SK-N-MC (cell line): ENCODE measurements around the gene ZNF521.

ENCODE experiments used
- DNase-seq: peaks from one replicate; pipeline ENCODE4 v3.0.0-alpha.2; 2011; ENCODE audit warnings: low read depth, low spot score
- H3K27ac ChIP-seq: fragments of 200-600 bp; sonication (generic); 2 replicates; pipeline ENCODE4 v1.5.1; 2016; ENCODE audit warnings: mixed run types
- H3K36me3 ChIP-seq: fragments of 200-600 bp; sonication (generic); 2 replicates; pipeline ENCODE4 v1.6.1; 2017; ENCODE audit warnings: antibody characterized with exemption, low read length, mixed read lengths; ENCODE audit not compliant: insufficient read depth
- H3K4me3 ChIP-seq: fragments of 200-600 bp; sonication (generic); 2 replicates; pipeline ENCODE4 v1.5.1; 2016
- H3K9ac ChIP-seq: fragments of 200-600 bp; sonication (generic); 2 replicates; pipeline ENCODE4 v1.8.0; 2017; ENCODE audit warnings: mixed run types, mixed read lengths; ENCODE audit not compliant: insufficient read length
- H3K9me3 ChIP-seq: fragments of 200-600 bp; sonication (generic); 2 replicates; pipeline ENCODE4 v1.6.1; 2017; ENCODE audit warnings: low read depth, mild to moderate bottlenecking, antibody characterized with exemption, low read length, moderate library complexity, mixed read lengths
- EZH2 ChIP-seq: fragments of 200-600 bp; sonication (generic); IDR thresholded peaks from one replicate; pipeline ENCODE4 v1.6.1; 2017; ENCODE audit warnings: antibody characterized with exemption
- FOXP2 ChIP-seq: optimal IDR thresholded peaks from 2 replicates; pipeline ENCODE3; 2011; ENCODE audit warnings: mild to moderate bottlenecking, moderate library complexity; ENCODE audit not compliant: insufficient read depth; ENCODE audit errors: extremely low read length, control extremely low read depth
- POLR2AphosphoS5 ChIP-seq: IDR thresholded peaks from 2 replicates; pipeline ENCODE4 v1.6.1; 2012; ENCODE audit warnings: mild to moderate bottlenecking, low read depth, low read length, borderline replicate concordance

The ZNF521 gene

DNA sequence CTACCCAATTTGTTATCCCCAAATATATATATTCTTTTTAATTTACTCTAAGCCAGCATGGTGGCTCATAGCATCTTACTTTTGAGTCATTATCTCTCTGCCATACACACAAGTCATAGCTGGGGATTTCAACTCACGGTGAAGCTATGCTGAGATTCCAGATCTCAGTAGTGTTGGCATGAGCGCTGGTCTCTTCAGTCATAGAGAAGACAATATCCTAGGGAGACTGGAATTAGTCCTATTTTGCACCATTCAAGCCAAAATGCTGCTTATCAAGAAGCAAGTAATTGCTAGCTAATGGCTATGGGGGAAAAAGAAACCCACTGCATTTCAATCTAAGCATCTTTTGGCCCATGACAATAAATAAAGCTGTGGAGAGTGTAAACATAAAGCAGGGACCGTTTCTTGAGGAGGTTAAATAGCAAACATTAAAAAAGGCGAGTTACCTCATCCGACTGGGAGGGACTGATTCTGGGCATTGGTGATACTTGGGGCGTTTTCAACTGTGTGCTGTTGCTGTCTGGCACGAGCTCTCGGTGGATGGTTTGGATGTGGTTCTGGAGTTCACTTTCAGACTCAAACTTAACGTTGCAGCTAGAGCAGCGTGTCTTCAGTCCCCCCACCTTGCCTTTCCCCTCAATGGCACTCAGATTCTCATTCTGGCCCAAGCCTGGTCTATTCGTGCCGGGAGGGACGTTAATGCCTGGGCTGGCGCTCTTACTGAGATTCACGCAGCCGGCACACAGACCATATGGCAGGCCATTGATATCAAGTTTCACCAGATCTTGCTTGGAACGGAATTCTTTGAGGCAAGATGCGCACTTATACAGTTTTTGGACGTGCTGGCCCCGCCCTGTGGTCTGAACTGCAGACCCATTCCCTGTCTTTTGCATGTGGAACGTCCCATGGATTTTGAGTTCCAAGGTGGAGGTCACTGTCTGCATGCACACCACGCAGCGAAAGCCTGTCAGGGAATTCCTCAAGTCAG is 127.8 kb downstream of the ZNF521 start:
- Histone ChIP-seq H3K9ac (no peak overlapping the region), H3K36me3 (no peaks in the 10 kb centered on the region), H3K27ac (no peak overlapping the region), H3K9me3 (no peaks in the 10 kb centered on the region), H3K4me3 (no peak overlapping the region)
- no peak for DNase-seq
- no peak for TF ChIP-seq EZH2
- no peak for TF ChIP-seq FOXP2
- no peak for TF ChIP-seq POLR2AphosphoS5

DNA sequence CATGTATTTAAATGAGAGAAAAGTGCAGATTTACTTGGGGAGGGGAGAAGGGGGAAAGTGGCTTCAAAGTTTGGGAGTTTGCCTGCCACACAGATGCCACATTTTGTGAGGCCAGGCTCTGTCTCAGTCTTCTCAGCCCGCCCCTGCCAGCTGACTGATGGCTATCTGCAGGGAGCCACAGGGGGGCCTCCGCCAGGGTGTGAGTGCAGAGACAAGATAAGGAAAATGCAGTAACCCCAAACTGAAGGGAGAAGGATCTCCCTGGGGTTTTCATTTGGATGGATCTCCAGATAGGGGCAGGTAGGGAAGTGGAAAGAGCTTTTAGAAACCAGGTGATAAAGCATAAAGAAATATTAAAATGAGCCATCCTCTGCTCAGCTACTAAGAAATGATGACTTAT is 128.8 kb downstream of the ZNF521 start:
- Histone ChIP-seq H3K9me3 (no peaks in the 10 kb centered on the region), H3K36me3 (no peaks in the 10 kb centered on the region), H3K4me3 (no peak overlapping the region), H3K27ac (no peak overlapping the region), H3K9ac (no peak overlapping the region)
- no peak for TF ChIP-seq POLR2AphosphoS5
- no peak for TF ChIP-seq EZH2
- no peak for TF ChIP-seq FOXP2
- DNase-seq = no peak

DNA sequence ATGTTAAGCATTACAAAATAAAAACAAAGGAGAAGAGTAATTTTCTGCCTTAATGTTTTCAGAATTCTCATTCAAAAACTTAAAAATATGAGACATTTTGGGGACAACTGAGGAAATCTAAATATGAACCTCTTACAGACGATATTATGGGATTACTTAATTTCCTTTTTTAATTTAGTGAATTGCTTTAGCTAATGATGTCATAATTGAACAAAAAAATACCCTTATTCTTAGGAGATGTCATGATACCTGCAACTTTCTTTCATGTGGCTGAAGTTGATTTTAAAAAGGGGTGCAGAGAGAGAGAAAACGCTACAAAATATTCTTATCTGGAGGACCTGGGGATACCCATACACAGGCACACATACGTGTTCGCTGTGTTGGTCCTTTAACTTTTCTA is 129.3 kb downstream of the ZNF521 start:
- no peaks in the 10 kb centered on the region for H3K36me3 ChIP-seq
- DNase-seq = no peak
- no peak overlapping the region for H3K9ac ChIP-seq
- H3K27ac ChIP-seq = no peak overlapping the region
- no peaks in the 10 kb centered on the region for H3K9me3 ChIP-seq
- no peak overlapping the region for H3K4me3 ChIP-seq
- TF ChIP-seq FOXP2 (no peak), POLR2AphosphoS5 (no peak), EZH2 (no peak)

GRCh38 chr18:25210622-25211021 is 141.3 kb downstream of the ZNF521 start:
- H3K36me3 ChIP-seq = no peaks in the 10 kb centered on the region
- DNase-seq = no peak
- H3K9ac ChIP-seq = no peak overlapping the region
- no peak overlapping the region for H3K27ac ChIP-seq
- no peak overlapping the region for H3K4me3 ChIP-seq
- no peaks in the 10 kb centered on the region for H3K9me3 ChIP-seq
- TF ChIP-seq FOXP2 (no peak), POLR2AphosphoS5 (no peak), EZH2 (no peak)

DNA sequence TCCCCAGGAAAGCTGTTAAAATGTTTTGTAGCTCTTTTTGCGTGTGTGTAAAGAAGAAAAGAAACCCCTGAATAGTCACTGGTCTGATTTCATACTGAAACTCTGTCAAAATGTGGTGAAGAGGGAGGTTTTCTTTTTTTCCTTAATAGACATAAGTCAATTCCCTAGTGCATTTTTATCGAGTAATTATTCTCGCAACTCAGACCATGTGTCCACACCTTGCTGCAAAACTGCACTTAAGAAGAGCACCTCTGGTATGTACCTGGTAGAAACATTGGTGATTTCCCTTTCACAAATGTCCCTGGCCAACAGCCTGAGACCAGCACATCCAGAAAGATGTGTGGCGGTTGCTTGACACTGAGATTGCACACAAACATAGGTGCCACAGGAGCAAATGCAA is 159.9 kb downstream of the ZNF521 start:
- TF ChIP-seq EZH2 (no peak), POLR2AphosphoS5 (no peak), FOXP2 (no peak)
- no peak for DNase-seq
- H3K9me3 ChIP-seq = no peaks in the 10 kb centered on the region
- H3K9ac ChIP-seq = no peak overlapping the region
- H3K36me3 ChIP-seq = no peaks in the 10 kb centered on the region
- no peak overlapping the region for H3K27ac ChIP-seq
- no peak overlapping the region for H3K4me3 ChIP-seq

GRCh38 chr18:25190472-25190871 is 161.5 kb downstream of the ZNF521 start:
- no peak for DNase-seq

GRCh38 chr18:25189391-25190185 is 162.4 kb downstream of the ZNF521 start:
- Histone ChIP-seq H3K4me3 (no peak overlapping the region), H3K9ac (no peak overlapping the region), H3K27ac (no peak overlapping the region), H3K9me3 (no peaks in the 10 kb centered on the region), H3K36me3 (no peaks in the 10 kb centered on the region)
- TF ChIP-seq POLR2AphosphoS5 = no peak
- no peak for TF ChIP-seq EZH2
- TF ChIP-seq FOXP2 = no peak
- no peak for DNase-seq

More at GRCh38 chr18:25190472-25190871, 161.5 kb downstream of the ZNF521 start:
- no peaks in the 10 kb centered on the region for H3K36me3 ChIP-seq
- no peak overlapping the region for H3K9ac ChIP-seq
- TF ChIP-seq POLR2AphosphoS5 (no peak), FOXP2 (no peak), EZH2 (no peak)
- H3K27ac ChIP-seq = no peak overlapping the region
- no peak overlapping the region for H3K4me3 ChIP-seq
- no peaks in the 10 kb centered on the region for H3K9me3 ChIP-seq

GRCh38 chr18:25187521-25188192 is 164.3 kb downstream of the ZNF521 start:
- Histone ChIP-seq H3K36me3 (no peaks in the 10 kb centered on the region), H3K9ac (no peak overlapping the region), H3K9me3 (no peaks in the 10 kb centered on the region), H3K27ac (no peak overlapping the region), H3K4me3 (no peak overlapping the region)
- DNase-seq = no peak
- no peak for TF ChIP-seq POLR2AphosphoS5
- TF ChIP-seq FOXP2 = no peak
- no peak for TF ChIP-seq EZH2
